ENCODE measurements around the gene ALG8.
A peak's percentile ranks its signal among the peaks of the same experiment; 100 is the strongest.

ALG8 gene

DNA sequence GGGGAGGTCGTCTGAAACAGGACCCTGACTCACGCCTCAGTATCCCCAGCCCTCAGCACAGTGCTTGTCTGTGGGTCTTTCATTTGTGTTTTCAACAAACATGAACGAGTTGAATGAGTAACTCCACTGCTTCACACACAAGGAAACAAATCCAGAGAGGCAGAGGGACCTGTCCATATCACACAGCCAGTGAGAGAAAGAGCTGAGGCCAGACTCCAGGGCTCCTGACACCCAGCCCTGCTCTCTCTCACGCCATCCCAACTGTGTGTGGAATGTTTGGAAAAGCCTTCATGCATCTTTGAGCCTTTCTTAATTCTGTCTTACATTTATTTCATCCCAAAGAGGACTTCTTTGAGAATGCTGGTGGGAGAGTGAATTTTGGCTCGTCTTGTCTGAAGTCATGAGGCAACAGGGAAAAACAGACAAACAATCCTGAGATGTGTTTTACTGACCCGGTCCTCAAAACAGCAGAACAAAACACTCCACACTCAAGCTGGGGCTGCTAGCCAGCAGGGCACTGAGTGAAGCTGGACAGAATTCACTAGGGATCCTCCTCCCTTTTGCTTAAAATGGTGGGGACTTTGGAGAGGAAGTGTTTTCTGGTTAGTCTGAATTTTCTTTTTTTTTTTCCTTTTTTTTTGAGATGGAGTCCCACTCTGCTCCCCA is 19.7 kb upstream of the ALG8 start:
- no peak for DNase-seq (ENCODE audit: low read depth)

DNA sequence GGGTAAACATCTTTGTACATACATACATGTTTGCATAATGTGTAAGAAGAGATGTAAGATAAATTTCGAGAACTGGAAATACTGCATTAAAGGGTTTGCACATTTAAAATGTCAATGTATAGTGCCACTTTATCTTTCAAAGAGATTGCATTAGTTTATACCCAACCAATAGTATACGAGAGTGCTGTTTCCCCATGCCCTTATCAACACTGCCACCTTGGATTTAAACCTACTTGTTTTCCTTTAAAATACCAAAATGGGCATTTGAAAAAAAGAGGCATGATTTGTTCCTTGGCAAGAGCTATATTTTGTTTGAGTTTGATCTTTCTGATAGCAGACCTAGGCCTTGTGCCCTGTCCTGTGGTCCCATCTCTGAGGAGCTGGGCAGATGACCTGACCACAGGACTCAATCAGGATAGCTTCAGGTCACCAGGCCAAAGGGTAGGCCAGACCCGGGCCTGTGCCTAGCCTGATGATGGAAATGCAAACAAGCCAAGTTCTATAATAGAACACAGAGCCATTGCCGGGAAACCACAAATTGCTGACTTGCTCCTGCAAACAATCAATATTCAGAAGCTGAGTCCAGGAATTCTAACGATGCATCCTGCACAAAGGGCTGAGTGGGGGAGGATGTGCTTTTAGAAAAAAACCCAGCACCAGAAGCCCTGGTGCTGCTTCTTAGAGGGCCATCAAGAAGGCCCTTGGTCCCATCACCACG is 16.9 kb upstream of the ALG8 start:
- DNase-seq (ENCODE audit: low read depth): no peak

DNA sequence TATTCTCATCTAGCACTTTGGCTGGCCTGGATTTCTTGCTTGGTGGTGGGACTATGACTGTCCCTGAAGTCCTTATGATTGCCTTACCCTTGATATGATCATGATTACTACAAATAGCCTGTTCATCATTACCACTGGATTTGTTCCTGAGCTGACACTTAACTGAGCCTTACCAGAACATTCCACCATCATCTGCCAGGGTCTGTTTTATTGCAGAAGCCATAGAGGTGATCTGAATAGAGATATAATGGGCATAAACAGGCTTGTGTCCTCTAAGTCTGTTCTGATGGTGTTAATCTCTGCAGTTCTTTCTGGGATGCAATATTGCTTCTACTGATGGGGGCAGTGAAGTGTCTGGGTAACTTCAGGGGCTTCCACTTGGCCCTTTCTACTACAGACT is 12.4 kb upstream of the ALG8 start:
- no peak for DNase-seq (ENCODE audit: low read depth)

DNA sequence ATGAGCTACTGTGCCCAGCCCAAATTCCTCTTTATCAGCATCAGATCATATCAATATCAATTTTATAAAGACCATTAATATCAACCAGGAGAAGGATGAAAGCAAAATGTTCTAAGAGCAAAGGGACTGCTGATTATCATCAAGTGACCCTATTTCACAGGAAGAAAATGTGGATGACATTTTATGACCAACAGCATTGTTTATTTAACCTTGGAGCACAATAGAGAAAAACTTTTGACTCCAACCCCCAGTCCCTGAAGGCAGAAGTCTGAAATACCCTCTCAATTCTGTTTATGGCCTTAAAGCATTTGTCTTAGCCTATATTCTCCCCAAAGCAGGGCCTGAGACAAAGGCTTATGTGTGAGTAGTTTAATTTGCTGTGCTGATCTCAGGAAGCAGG is 11.3 kb upstream of the ALG8 start:
- DNase-seq (ENCODE audit: low read depth): no peak

DNA sequence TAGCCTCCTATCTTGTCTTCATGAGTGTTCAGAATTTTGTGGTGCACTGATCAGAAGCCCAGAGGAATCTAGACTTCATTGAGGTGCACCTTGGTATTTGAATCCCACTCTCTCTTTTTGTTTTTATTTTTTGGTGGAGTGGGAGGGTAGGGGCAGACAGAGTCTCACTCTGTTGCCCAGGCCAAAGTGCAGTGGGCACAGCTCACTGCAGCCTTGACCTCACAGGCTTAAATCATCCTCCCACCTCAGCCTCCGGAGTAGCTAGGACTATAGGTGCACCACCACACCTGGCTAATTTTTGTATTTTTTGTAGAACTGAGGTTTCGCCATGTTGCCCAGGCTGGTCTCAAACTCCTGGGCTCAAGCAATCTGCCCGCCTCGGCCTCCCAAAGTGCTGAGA is 10.9 kb upstream of the ALG8 start:
- DNase-seq (ENCODE audit: low read depth): no peak

DNA sequence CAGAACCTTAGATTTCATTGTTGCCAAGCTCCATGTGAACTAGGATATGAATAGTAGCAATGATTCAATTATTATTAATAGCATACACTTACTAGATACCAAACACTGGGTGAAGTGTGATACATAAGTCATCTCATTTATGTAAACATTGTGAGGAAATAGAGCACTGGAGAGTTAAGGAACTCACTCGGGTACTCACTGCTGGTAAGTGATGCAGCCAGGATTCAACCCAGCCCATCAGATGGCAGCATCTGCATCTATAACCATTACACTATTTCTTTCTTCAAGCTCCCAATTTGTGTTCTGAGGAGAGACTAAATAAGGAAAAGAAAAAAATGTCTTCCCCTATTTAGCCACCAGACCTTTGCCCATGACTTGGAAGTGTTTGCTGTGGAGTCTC is 10.2 kb upstream of the ALG8 start:
- peak; percentile 73 for DNase-seq (ENCODE audit: low read depth)

DNA sequence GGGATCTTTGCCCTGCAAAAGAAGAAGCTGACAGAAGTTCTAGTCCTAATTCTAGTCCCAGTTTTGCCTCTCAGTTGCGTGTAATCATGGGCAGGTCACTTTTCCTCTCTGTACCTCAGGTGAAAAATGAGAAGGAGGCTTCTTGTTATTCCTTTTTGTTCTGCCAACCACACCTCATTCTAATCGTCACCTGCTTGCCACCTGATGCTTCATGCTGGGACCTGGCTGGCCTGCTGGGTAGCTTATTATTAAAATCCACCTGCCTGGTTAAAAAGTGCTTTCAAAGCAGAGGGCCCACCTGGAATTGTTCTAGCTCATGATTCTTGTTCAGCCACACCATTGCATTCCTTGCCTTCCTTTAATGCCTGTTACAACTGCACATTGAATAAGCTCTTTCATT is 8.4 kb upstream of the ALG8 start:
- no peak for DNase-seq (ENCODE audit: low read depth)

DNA sequence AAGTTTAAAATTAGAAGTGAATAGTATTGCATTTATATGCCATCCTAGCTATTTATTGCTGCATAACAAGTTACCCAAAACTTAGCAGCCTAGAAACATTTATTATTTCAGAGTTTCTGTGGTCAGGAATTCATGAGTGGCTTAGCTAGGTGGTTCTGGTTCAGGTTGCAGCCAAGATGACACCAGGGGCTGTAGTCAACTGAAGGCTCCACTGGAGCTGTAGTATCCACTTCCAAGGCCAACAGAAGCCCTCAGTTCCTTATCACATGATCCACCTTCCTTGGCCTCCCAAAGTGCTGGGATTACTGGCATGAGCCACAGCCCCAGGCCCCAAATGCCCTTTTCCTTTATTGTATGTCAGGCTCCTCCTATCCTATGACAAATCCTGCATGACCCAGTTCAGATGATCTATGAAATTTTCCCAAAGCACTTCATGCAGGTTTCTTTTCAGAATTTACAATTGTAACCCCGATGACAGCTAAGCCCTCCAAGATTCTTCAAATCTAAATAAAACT is 6.1 kb upstream of the ALG8 start:
- no peak for DNase-seq (ENCODE audit: low read depth)

DNA sequence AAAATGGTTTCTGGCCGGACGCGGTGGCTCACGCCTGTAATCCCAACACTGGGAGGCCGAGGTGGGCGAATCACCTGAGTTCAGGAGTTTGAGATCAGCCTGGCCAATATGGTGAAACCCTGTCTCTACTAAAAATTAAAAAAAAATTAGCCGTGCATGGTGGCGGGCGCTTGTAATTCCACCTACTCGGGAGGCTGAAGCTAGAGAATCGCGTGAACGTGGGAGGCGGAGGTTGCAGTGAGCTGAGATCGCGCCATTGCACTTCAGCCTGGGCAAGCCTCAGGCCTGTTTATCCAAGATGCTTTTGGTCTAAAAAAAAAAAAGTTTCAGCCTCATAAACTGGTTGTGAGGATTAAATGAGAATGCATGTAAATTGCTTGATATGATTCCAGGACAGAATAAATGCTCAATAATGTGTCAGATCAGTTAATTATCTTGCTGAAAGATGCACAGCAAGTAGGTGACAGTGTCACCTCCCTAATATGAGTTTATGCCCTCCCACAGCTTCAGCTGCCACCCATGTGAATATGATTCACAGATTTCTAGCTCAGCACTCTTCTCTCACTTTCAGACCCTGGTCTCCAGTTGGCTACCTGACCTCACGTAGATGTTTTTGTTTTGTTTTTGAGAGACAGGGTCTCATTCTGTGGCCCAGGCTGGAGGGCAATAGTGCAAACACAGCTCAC is 1.1 kb upstream of the ALG8 start:
- DNase-seq (ENCODE audit: low read depth): no peak

DNA sequence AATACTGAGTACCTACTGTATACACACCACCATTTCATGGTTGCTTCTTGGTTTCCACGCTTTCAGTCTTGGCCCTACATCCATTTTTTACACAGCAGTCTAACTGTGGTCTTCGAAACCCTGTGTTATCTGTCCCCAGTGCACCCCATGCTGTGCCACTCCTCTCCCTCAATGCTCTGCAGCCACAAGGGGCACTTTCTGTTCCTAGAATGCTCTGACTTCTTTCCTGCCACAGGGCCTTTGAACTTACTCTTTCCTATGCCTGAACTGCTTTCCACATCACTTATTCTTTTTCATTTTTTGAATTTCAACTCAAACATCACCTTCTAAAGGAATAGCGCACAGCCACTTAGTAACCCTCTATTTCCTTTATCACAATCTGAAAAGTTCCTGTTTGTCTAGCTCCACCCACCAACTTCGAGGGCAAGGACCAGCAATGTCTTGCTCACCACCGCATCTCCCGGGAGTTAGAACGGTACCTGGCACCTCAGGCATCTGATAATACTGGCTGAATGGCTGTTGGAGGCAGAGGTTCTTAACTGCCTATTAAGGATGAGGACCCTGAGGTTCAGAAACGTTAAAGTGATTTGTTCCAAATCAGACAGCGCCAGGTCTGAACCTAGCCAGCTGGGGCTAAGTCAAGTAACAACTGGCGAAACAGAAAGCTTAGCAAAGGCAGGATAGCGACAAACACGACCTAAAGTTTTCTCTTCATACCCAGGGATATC is 568 bp downstream of the ALG8 start:
- no peak for DNase-seq (ENCODE audit: low read depth)

DNA sequence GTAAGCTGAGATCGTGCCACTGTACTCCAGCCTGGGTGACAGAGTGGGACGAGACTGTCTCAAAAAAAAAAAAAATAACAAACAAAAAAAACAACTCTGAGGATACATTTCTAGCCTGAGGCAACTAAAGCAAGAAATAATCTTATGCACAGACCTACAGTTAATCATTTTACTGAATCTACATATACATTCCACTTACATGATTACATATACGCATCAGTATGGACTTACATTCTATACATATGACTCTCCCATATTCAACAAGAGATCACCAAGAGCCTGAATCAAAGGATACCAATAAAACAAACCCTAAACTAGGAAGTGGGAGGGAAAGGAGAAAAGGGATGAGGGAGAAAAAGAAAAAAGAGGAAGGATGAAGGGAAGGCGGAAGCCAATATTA is 1.1 kb downstream of the ALG8 start:
- no peak for DNase-seq (ENCODE audit: low read depth)

DNA sequence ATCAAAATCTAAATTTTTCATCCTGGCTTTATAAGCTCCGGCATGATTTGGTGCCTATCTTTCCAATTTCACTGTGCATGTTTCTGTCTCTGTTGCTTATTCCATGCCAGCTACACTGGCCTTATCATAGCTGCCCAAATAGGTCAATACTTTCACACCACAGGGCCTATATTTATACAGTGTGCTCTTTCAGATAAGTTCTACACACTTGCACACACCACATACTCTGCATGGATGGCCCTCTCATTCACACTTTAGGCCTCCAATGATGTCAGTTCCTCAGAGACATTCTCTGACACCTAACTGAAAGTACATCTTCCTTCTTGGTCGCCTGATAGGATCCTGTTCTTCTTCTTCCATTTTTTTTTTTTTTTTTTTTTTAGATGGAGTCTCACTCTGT is 7.0 kb downstream of the ALG8 start:
- DNase-seq (ENCODE audit: low read depth): no peak

DNA sequence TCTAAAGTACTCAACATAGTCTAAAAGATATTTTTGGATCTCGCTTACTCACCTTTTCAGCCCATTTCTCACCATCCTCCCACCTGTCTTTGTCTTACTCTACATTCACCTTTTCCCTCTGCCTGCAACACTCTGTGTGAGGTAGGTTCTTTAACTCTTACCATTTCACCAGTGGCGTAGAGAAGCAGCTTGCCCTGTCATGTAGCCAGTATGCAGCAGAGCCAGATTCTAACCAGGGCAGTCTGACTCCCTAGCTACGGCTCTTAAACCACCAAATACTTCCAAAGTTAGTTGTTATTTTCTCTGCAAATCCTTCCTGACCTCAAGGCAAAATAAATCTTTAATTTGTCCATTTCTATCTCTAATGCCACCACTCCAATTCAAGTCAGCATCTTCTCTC is 7.5 kb downstream of the ALG8 start:
- peak; percentile 12 for DNase-seq (ENCODE audit: low read depth)

DNA sequence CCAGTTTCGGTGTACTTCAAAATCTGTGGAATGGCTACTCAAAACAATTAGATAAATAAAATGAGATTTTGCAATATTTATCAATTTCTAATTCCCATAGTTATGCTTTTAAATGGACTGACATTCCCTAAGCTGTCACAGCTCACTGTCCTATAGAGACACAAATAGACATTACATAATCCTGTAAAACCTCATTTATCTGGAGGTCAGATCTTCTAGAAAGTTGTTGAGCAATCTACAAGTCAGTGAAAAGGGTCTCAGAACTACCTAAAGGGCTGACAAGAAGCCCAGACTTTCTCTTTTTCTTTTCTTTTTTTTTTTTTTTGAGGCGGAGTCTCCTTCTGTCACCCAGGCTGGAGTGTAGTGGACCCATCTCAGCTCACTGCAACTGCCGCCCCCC is 12.0 kb downstream of the ALG8 start:
- DNase-seq (ENCODE audit: low read depth): no peak

DNA sequence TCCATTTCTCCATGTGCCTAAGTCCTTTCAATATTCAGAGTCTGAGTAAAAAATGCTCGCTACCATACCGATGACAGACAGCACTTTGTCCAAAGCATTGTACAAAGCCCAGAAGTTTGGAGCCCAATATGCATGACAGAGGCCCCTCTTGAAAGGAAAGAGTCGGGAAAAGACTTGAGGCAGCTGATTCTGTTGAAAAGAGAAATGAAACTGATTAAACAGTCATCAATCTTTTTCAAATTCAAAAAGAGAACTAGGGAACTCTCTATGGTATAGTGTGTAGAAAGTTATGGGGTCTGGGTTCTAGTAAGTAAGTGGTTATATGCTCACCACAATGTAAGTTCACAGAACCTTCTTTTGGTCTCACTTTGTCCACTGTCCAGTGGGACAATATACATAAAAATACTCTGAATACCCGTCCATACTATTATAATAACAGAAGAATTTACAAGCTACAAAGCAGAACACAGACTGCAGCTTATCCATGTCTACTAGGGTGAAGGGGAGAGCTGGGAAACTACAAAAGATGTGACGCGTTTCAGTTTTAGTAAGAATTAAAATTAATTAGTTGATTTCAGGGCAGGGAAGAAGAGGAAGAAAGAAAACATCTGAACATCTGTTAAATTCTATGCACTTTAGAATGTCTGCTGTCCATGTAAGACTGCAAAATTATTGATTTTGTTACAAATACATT is 26.7 kb downstream of the ALG8 start:
- no peak for DNase-seq (ENCODE audit: low read depth)

DNA sequence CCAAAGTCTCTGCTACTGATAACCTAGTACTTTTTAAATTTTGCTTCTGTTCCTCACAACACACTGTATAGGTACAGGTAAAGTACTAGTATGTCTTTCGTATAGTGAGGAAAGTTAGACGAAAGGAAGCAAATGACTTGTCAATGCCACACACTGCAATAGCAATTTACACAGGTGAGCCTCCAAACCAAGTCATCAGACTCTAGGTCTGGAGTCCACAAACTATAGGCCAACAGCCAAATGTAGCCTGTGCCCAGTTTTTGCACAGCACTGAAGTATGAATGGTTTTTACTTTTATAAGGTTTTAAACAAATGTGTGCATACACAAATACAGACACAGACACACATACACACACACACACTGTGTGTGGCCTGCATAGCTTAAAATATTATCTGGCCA is 28.1 kb downstream of the ALG8 start:
- DNase-seq (ENCODE audit: low read depth): no peak

DNA sequence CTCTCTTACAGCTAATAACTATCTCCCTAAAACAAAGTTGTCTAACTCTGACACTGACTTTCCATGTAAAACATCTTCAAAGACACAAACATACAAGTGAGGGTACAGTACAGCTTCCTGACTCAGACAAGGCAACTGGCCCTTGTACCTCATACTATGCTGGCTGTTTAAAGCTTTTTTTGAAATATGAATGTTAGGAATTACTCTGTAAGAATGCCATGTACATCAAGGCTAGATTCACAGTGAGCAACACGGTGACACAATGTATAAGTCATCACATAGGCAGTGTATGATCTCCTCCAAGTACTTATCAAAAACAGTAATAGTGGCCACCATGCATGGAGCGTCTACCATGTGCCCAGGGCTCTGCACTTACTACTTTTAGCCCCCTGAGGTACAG is 28.6 kb downstream of the ALG8 start:
- no peak for DNase-seq (ENCODE audit: low read depth)

DNA sequence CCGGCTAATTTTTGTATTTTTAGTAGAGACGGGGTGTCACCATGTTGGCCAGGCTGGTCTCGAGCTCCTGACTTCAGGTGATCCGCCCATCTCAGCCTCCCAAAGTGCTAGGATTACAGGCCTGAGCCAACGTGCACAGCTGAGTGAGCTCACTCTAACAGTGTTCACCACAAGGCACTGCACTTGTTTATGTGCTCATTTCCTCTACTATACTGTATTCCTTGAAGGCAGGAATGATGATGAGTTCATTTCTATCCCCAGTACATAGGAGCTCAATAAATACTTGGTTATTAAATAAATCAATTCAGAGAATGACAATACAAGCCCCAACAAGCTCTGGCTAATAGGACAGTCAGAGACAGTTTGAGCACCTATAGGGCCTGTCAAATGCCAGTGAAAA is 29.1 kb downstream of the ALG8 start:
- DNase-seq (ENCODE audit: low read depth): no peak

DNA sequence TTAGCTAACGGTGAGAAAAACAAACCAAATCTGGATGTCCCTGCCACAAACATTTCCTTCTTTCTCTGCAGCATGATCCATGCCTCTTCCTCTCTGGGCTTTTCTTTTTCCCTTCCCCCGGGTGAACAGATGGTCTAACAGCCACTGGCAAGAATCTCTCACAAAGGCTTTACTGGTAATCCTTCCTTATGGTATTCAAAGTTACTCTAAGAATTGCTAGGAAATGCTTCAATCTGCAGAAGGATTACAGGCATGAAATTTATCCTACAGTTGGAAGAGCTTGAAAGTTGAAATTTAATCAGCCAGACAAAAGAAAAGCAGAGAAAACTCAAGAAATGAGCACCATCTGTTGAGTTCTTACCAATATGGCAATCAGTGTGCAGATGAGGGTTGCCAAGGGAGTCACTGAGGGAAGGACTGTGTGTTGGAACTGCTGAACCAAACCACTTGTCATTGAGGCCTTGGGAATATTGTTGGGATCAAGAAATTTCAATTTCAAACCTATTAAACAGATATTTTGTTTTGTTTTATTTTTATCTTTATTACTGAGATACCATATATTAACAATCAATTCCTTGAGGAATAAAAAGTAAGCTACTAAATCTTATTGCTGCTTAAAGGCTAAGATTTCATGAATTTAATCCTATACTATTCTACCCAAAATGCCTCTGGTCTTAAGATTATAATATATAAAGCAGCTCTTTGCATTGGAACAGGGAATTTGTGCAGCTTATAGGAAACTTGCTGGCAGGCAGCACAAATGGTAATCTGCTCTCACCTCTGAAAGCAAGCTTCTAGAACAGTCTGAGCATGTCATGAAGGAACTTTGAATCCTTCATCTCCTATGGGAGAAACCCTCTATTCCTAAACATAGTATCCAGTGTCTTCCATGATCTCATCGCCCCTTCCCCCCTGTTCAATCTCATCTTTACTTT is 30.1 kb downstream of the ALG8 start:
- no peak for DNase-seq (ENCODE audit: low read depth)

DNA sequence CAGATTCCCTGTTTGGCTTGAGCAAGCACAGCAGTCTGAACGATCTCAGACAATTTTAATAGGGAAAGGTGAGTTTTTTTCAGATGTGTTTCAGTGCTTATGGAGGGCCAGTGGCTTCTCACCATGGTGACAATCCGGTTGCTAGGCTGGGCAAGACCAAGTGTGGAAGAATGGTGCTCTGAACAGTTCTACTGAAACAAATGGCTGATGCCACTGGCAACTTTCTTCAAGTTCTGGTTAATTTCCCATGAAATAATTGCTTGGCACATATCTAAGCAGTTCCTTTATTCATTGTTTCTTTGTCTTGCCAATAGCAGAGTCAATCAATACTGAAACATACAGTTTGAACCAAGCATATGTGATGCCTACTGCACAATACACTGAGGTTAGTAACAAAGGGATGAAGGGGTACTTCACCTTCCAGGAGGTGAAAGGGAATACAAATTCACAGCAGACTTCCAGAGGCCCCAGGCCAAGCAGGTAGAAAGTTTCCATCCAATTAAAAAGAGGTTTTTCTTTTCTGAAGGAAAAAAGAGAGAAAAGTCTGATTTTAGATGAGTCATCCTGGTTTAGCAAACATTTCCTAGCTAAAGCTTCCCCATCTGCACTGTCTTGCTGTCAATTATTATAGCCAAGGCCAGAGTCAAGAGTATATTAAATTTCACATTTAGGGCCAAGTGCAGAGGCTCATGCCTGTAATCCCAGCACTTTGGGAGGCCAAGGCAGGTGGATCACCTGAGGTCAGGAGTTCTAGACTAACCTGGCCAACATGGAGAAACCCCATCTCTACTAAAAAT is 38.6 kb downstream of the ALG8 start:
- DNase-seq (ENCODE audit: low read depth): peak; percentile 6

Data from stromal cell of bone marrow (primary cell).